Mesendoderm (in vitro differentiated cells): ENCODE measurements around the gene EXD3.

ENCODE experiments used
- DNase-seq: peaks from one replicate; pipeline ENCODE4 v3.0.0; 2013
- H2AK5ac ChIP-seq: 2 replicates; pipeline ENCODE4 v1.6.1; 2013; ENCODE audit warnings: low read length, inconsistent platforms
- H2BK120ac ChIP-seq: 2 replicates; pipeline ENCODE4 v1.6.1; 2013; ENCODE audit warnings: low read depth, mild to moderate bottlenecking, low read length, moderate library complexity, mixed read lengths
- H2BK15ac ChIP-seq: replicated peaks from 2 replicates; pipeline ENCODE4 v1.6.1; 2013; ENCODE audit warnings: low read depth, mild to moderate bottlenecking, moderate library complexity
- H2BK5ac ChIP-seq: 2 replicates; pipeline ENCODE4 v1.6.1; 2013; ENCODE audit warnings: low read length, inconsistent platforms
- H3K18ac ChIP-seq: 2 replicates; pipeline ENCODE4 v1.6.1; 2013; ENCODE audit warnings: mild to moderate bottlenecking, low read length, mixed read lengths
- H3K23ac ChIP-seq: one replicate; pipeline ENCODE4 v1.6.1; 2013; ENCODE audit warnings: low read length
- H3K27ac ChIP-seq: 2 replicates; pipeline ENCODE4 v1.5.1; 2013; ENCODE audit warnings: low read depth, mild to moderate bottlenecking, inconsistent platforms, low read length, moderate library complexity
- H3K27me3 ChIP-seq: 2 replicates; pipeline ENCODE4 v1.6.1; 2013; ENCODE audit warnings: low read length, control low read depth, mild to moderate bottlenecking, inconsistent platforms; ENCODE audit not compliant: insufficient read depth, poor library complexity
- H3K36me3 ChIP-seq: 2 replicates; pipeline ENCODE4 v1.6.1; 2013; ENCODE audit warnings: low read length, inconsistent platforms; ENCODE audit not compliant: control insufficient read depth, insufficient read depth
- H3K4ac ChIP-seq: one replicate; pipeline ENCODE4 v1.6.1; 2013; ENCODE audit warnings: low read depth, mild to moderate bottlenecking, low read length, moderate library complexity
- H3K4me1 ChIP-seq: 2 replicates; pipeline ENCODE4 v1.6.1; 2013; ENCODE audit warnings: low read depth, low read length, inconsistent platforms; ENCODE audit not compliant: control insufficient read depth
- H3K4me2 ChIP-seq: 2 replicates; pipeline ENCODE4 v1.6.1; 2013; ENCODE audit warnings: low read length
- H3K4me3 ChIP-seq: 2 replicates; pipeline ENCODE4 v1.5.1; 2013; ENCODE audit warnings: mild to moderate bottlenecking, low read length
- H3K56ac ChIP-seq: one replicate; pipeline ENCODE4 v1.6.1; 2013; ENCODE audit warnings: low read length
- H3K79me1 ChIP-seq: 2 replicates; pipeline ENCODE4 v1.6.1; 2013; ENCODE audit warnings: low read length, inconsistent platforms
- H3K79me2 ChIP-seq: 2 replicates; pipeline ENCODE4 v1.6.1; 2013; ENCODE audit warnings: mild to moderate bottlenecking, low read length; ENCODE audit not compliant: control insufficient read depth, insufficient read depth
- H3K9ac ChIP-seq: 2 replicates; pipeline ENCODE4 v1.6.1; 2013; ENCODE audit warnings: low read length, inconsistent platforms
- H4K5ac ChIP-seq: one replicate; pipeline ENCODE4 v1.6.1; 2013; ENCODE audit warnings: low read length
- H4K8ac ChIP-seq: one replicate; pipeline ENCODE4 v1.6.1; 2013; ENCODE audit warnings: low read depth, mild to moderate bottlenecking, control low read depth, low read length, moderate library complexity
- WGBS: extraction: QIAGEN DNeasy Blood & Tissue Kit; methylation state at CpG from one replicate; pipeline ENCODE4 v1.1.7; 2013; ENCODE audit warnings: low lambda C conversion rate, missing lambda C conversion rate; ENCODE audit not compliant: insufficient coverage; ENCODE audit errors: extremely low coverage; 5-methylcytosine and 5-hydroxymethylcytosine counted together

Gene EXD3

DNA sequence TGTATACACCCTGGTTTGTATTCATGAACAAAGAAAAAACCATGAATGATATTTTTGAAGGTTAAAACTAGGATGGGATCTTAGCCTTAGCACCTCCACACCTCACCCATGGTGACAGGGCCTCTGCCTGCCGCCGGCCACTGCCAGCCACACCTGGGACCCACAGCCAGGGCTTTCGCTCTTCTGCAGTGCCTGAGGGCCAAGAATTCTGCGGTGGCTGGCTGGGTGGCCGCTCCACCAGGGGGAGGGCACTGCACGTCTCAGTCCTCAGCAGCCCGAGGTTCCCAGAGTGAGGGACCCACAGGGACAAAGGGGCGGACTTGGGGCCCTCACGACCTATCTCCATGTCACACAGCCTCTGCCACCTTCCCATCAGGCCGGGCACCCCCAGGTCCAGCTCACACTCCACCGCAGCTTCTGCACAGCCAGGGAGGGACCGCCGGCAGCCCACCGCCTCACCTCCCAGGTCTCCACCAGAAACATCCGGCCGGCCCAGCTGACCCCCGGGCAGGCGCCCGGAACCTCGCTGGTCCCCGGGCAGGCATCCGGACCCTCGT is 6.9 kb downstream of the EXD3 start:
- H3K27ac ChIP-seq = no peak overlapping the region
- H3K27me3 ChIP-seq = no peaks in the 10 kb centered on the region
- no peak overlapping the region for H4K8ac ChIP-seq
- no peaks in the 10 kb centered on the region for H3K36me3 ChIP-seq
- H3K23ac ChIP-seq = no peak overlapping the region
- no peak overlapping the region for H3K4me3 ChIP-seq
- H2AK5ac ChIP-seq = no peak overlapping the region
- H3K18ac ChIP-seq = no peak overlapping the region
- no peak overlapping the region for H4K5ac ChIP-seq
- H2BK15ac ChIP-seq = no peak overlapping the region
- no peak overlapping the region for H3K9ac ChIP-seq
- DNase-seq = no peak
- no peaks in the 10 kb centered on the region for H3K79me1 ChIP-seq
- no peak overlapping the region for H2BK5ac ChIP-seq
- H3K4me2 ChIP-seq = no peak overlapping the region
- H3K56ac ChIP-seq = no peak overlapping the region
- no peaks in the 10 kb centered on the region for H3K79me2 ChIP-seq
- no CpG with 5 or more reads among the region's 23 CpGs for WGBS
- no peak overlapping the region for H3K4ac ChIP-seq
- H2BK120ac ChIP-seq = no peak overlapping the region
- no peaks in the 10 kb centered on the region for H3K4me1 ChIP-seq

DNA sequence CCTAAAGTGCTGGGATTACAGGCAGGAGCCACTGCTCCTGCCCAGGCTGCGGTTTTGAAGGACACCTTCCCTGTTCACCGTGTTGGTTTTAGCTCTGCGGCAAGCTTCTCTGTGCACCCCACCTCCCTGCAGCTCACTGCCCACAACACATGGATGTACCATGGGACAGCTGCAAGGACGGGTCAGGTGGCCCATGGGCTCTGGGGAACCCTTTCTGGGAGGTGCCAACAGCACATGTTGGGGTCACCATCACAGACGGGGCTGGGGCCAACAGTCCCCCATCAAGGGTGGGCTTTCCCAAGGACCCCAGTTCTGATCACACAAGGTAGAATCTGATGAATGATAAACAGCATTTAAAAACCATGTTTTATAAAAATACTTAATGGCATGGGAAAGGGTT is 7.5 kb downstream of the EXD3 start:
- no peaks in the 10 kb centered on the region for H3K79me1 ChIP-seq
- no peak overlapping the region for H2BK15ac ChIP-seq
- H3K56ac ChIP-seq = no peak overlapping the region
- no peaks in the 10 kb centered on the region for H3K4me1 ChIP-seq
- no peak for DNase-seq
- no peaks in the 10 kb centered on the region for H3K27me3 ChIP-seq
- H2BK5ac ChIP-seq = no peak overlapping the region
- H3K36me3 ChIP-seq = no peaks in the 10 kb centered on the region
- no peak overlapping the region for H3K27ac ChIP-seq
- no peak overlapping the region for H4K8ac ChIP-seq
- H3K4me3 ChIP-seq = no peak overlapping the region
- no peak overlapping the region for H3K9ac ChIP-seq
- H3K4me2 ChIP-seq = no peak overlapping the region
- no peak overlapping the region for H3K4ac ChIP-seq
- H3K79me2 ChIP-seq = no peaks in the 10 kb centered on the region
- no peak overlapping the region for H2BK120ac ChIP-seq
- H3K18ac ChIP-seq = no peak overlapping the region
- no peak overlapping the region for H4K5ac ChIP-seq
- WGBS = no CpG with 5 or more reads among the region's 5 CpGs
- no peak overlapping the region for H2AK5ac ChIP-seq
- H3K23ac ChIP-seq = no peak overlapping the region

GRCh38 chr9:137412431-137412830 is 10.5 kb downstream of the EXD3 start:
- Histone ChIP-seq H3K4me2 (no peak overlapping the region), H3K27ac (no peak overlapping the region), H3K4ac (no peak overlapping the region), H2BK15ac (no peak overlapping the region), H3K9ac (no peak overlapping the region), H3K79me1 (no peaks in the 10 kb centered on the region), H3K56ac (no peak overlapping the region), H3K23ac (no peak overlapping the region), H3K18ac (no peak overlapping the region), H4K8ac (no peak overlapping the region), H2BK120ac (no peak overlapping the region), H2AK5ac (no peak overlapping the region), H4K5ac (no peak overlapping the region), H3K4me1 (no peaks in the 10 kb centered on the region), H3K4me3 (no peak overlapping the region), H3K79me2 (no peaks in the 10 kb centered on the region), H3K27me3 (no peaks in the 10 kb centered on the region), H2BK5ac (no peak overlapping the region), H3K36me3 (no peaks in the 10 kb centered on the region)
- no CpG with 5 or more reads among the region's 10 CpGs for WGBS
- DNase-seq = no peak

DNA sequence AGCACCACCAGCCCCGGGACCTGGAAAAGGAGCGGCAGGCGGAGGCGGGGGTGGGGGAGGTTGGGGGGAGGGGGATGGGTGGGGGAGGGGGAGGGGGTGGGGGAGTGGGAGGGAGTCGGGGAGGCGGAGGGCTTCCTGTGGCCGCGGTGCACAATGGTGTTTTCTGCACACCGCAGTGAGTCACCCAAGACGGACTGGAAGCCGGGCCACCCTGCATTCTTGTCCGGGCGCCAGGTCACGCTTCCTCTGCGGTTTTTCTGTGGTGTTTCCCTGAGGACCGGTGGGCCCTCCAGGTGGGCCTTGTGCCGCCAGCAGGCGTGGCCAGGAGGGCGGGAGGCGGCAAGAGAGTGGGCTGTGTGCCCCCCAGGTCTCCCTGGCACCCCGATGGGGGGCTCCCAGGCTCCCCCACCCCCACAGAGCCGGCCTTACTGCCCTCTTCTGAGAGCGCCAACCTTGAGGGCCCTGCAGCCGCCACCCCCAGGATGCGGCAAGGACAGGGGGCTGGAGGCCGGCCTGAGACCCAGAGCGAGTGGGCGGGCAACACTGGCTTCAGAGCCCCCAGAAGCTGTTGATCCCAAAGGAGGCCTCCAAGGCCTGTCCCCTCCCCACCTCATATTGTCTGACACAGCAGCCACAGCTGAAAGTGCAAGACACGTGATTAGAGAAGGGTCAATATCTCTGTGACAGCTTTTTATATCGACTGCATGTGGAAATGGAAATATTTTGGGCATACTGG is 11.1 kb downstream of the EXD3 start:
- no peak for DNase-seq
- no peaks in the 10 kb centered on the region for H3K36me3 ChIP-seq
- no CpG with 5 or more reads among the region's 30 CpGs for WGBS
- no peak overlapping the region for H3K18ac ChIP-seq
- H3K4me2 ChIP-seq = no peak overlapping the region
- no peak overlapping the region for H4K8ac ChIP-seq
- H3K79me2 ChIP-seq = no peaks in the 10 kb centered on the region
- H3K9ac ChIP-seq = no peak overlapping the region
- no peaks in the 10 kb centered on the region for H3K27me3 ChIP-seq
- no peak overlapping the region for H3K4me3 ChIP-seq
- no peak overlapping the region for H2BK5ac ChIP-seq
- no peak overlapping the region for H4K5ac ChIP-seq
- H3K56ac ChIP-seq = no peak overlapping the region
- H2AK5ac ChIP-seq = no peak overlapping the region
- H3K23ac ChIP-seq = no peak overlapping the region
- no peaks in the 10 kb centered on the region for H3K79me1 ChIP-seq
- H2BK120ac ChIP-seq = no peak overlapping the region
- H3K27ac ChIP-seq = no peak overlapping the region
- H3K4ac ChIP-seq = no peak overlapping the region
- H3K4me1 ChIP-seq = no peaks in the 10 kb centered on the region
- H2BK15ac ChIP-seq = no peak overlapping the region

GRCh38 chr9:137411260-137411644 is 11.7 kb downstream of the EXD3 start:
- no peak overlapping the region for H4K8ac ChIP-seq
- no peak overlapping the region for H3K23ac ChIP-seq
- no peak for DNase-seq
- H3K4ac ChIP-seq = no peak overlapping the region
- H3K79me1 ChIP-seq = no peaks in the 10 kb centered on the region
- no peak overlapping the region for H3K56ac ChIP-seq
- no peaks in the 10 kb centered on the region for H3K79me2 ChIP-seq
- no peak overlapping the region for H3K4me3 ChIP-seq
- H3K4me2 ChIP-seq = no peak overlapping the region
- H2BK15ac ChIP-seq = no peak overlapping the region
- no peaks in the 10 kb centered on the region for H3K36me3 ChIP-seq
- no peak overlapping the region for H2AK5ac ChIP-seq
- no peak overlapping the region for H3K18ac ChIP-seq
- no peaks in the 10 kb centered on the region for H3K4me1 ChIP-seq
- H3K27me3 ChIP-seq = no peaks in the 10 kb centered on the region
- no CpG with 5 or more reads among the region's 17 CpGs for WGBS
- no peak overlapping the region for H3K27ac ChIP-seq
- H2BK5ac ChIP-seq = no peak overlapping the region
- no peak overlapping the region for H3K9ac ChIP-seq
- no peak overlapping the region for H4K5ac ChIP-seq
- no peak overlapping the region for H2BK120ac ChIP-seq

DNA sequence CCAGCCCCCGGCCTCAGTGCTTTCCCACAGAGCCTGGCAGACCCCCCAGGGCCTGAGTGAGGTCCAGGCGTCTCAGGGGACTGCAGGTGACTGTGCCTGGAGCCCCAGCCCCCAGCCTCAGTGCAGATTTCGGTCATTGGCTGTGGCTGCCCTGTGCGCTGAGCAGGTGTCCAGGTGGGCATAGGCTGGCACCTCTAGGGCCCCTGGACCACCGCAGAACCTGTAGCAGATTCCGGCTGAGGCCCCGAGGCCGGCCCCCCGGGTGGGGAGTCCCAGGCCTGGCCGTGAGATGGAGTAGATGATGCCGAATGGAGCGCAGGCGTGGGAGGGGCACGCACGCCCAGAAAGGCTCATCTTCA is 12.1 kb downstream of the EXD3 start:
- WGBS = no CpG with 5 or more reads among the region's 15 CpGs
- Histone ChIP-seq H3K27ac (no peak overlapping the region), H3K79me2 (no peaks in the 10 kb centered on the region), H4K8ac (no peak overlapping the region), H3K23ac (no peak overlapping the region), H2AK5ac (no peak overlapping the region), H3K4me3 (no peak overlapping the region), H3K4ac (no peak overlapping the region), H3K4me2 (no peak overlapping the region), H3K27me3 (no peaks in the 10 kb centered on the region), H3K56ac (no peak overlapping the region), H2BK120ac (no peak overlapping the region), H3K4me1 (no peaks in the 10 kb centered on the region), H3K9ac (no peak overlapping the region), H2BK15ac (no peak overlapping the region), H2BK5ac (no peak overlapping the region), H4K5ac (no peak overlapping the region), H3K79me1 (no peaks in the 10 kb centered on the region), H3K18ac (no peak overlapping the region), H3K36me3 (no peaks in the 10 kb centered on the region)
- no peak for DNase-seq
